GM18499 (cell line): ENCODE measurements around the gene KCNJ6.
"Not testable (repeated sequence)": the region's sequence is repeated elsewhere in the genome, so short reads cannot be mapped to it uniquely, and the experiment has no call there.

Experiments
- ATAC-seq: cut with Tn5 transposase; IDR thresholded peaks from one replicate; pipeline ENCODE4 v1.9.1; 2021; ENCODE audit warnings: moderate number of reproducible peaks; ENCODE audit not compliant: insufficient read depth, unreplicated experiment

Gene KCNJ6

GRCh38 chr21:37587635-37588177 is 328.6 kb downstream of the KCNJ6 start:
- ATAC-seq: no peak

GRCh38 chr21:37587203-37587602 is 329.1 kb downstream of the KCNJ6 start:
- ATAC-seq: no peak

DNA sequence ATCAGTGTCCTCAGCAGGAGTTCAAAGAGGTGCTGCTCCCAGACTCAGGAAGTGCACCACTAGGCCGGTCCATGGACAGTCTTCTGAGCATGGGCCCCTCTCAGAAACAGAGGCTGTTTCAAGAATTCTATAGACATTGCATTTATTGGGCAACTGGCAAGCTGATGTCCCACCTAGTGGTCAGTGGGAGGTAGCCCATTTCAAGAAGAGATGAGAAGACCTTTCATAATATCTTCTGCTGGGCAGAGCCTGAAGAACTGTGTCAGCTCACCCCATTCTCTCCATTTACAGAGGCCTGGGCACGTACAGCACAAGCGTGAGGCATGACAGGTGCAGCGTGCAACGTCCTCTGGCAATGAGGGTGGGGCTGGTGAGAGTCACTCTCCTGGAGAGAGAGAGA is 333.7 kb downstream of the KCNJ6 start:
- no peak for ATAC-seq

DNA sequence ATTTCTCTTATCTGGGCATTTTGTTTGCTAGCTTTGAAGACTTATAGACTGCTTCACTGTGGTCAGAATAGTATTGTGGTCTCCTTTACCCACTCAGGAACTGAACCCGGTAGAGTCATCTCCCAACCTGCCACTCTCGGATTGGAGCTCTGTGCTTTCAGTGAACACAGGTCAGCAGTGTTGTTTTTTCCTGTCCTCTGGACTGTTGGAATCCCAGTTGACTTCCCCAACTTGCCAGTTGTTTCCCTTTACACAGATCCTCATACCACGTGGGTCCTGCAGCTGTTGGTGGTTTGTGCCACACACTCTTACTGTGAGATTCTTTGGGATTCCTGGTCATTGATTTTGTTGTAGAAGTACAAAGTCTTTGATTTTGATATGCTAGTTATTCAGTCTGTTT is 335.6 kb downstream of the KCNJ6 start:
- ATAC-seq: no peak

DNA sequence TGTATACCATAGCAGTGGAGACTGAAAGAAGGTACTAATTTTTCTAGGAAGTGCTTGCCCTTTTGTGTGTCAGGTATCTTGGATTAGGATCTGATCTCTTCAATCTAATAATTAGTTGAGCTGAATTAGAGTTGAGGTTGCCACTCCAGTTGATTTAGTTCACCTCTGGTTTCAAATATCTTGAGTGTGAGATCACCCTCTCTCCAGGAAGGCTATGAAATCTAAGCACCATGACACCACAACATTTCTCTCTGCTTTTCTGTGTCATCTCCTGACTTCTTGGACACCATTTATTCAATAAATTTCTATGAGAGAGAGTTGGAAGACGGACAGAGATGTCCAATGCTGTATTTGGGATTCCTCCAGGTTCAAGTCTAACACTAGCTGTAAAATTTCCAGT is 336.9 kb downstream of the KCNJ6 start:
- no peak for ATAC-seq

- ATAC-seq: no peak
Observed at GRCh38 chr21:37578471-37579126, 337.7 kb downstream of the KCNJ6 start.

- ATAC-seq: not testable (repeated sequence)
Observed at GRCh38 chr21:37576929-37577328, 339.3 kb downstream of the KCNJ6 start.

DNA sequence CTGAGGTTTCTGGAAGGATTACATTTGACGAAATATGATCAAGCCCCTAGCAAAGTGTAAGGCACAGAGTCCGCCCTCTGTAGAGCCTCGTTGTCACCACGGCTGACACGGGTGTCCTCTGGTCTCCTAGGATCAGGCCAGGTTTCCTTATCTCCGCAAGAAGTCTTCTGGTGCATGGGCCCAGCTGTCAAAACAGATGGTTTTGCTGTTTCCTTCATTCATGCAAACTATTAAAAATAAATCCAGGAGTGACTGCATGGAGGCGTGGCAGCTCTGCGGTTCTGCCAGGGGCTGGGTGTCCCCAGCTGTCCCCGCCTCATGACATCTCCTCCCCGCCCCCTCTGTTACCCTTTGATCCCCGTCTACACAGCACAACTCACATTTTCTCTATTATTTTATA is 340.7 kb downstream of the KCNJ6 start:
- no peak for ATAC-seq

GRCh38 chr21:37574751-37575150 is 341.5 kb downstream of the KCNJ6 start:
- no peak for ATAC-seq

- no peak for ATAC-seq
Observed at GRCh38 chr21:37574316-37574715, 341.9 kb downstream of the KCNJ6 start.

DNA sequence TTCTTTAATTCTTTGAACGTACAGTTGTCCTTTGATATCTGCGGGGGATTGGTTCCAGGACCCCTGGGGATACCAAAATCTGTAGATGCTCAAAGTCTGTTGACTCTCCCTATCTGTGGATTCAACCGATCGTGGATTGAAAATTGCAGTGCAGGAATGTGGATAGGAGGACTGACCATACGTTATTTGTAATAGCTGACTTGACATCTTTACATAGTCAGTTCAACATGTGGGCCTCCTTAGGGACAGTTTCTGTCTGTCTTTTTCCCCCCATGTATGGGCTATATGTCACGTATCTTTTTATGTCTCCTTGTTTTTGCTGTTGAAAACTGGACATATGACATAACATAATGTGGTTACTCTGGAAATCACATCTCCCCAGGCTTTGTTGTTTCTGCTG is 344.8 kb downstream of the KCNJ6 start:
- no peak for ATAC-seq

GRCh38 chr21:37568916-37569315 is 347.3 kb downstream of the KCNJ6 start:
- no peak for ATAC-seq

DNA sequence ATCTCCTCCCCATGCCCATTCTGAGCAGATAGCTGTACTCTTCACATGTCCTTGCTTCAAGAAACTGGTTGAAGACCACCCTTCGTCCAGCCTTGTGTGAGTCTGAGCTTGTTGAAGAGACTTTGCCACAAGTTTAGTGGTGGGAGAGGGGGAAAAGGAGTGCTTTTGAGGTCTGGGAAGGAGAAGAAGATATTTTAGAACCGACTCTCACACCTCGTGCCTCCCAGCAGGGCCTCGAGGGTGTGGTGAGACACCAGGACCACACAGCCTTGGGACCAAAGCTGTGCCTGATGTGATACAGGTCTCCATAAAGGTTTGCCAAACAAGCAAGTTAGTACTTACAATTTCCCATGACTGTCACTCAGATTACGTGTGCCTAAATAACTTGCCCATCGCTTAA is 347.8 kb downstream of the KCNJ6 start:
- ATAC-seq: no peak

DNA sequence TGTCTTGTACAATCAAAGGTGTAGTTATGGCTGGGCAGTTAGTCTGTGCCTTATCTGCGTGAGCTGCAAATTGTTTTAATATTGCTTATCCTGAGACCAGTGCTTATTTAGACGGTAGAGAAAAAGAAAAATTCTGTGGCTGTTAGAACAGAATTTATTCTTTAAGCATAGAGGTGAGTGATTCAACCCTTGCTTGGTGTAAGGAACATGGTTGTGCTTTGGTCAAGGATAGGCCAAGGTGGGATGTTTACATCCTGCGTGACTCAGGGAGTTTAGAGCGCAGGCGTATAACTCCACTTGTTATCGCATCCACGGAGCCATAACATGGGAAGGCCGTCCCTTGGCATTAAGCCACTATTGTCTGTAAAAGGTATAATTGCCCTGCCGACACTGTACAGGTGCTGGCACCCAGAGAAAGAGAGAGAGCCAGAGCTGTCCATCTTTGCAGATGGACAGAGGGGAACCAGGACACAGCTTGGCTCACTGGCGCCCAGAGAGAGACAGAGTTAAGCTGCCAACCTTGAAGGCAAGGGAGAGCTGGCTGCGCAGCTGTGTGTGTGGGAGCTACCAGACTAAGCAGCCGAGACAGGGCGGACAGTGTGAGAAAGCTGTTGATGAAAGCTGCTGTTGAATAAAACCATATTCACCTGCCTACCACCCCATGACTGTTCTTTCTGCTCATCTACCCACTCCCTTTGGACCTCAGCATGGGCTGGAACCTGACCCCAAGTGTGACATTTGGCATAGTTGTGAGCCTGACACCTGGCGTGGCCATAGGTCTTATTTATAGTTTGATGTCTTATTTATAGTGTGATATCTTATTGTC is 349.3 kb downstream of the KCNJ6 start:
- no peak for ATAC-seq

GRCh38 chr21:37565530-37566223 is 350.6 kb downstream of the KCNJ6 start:
- no peak for ATAC-seq

DNA sequence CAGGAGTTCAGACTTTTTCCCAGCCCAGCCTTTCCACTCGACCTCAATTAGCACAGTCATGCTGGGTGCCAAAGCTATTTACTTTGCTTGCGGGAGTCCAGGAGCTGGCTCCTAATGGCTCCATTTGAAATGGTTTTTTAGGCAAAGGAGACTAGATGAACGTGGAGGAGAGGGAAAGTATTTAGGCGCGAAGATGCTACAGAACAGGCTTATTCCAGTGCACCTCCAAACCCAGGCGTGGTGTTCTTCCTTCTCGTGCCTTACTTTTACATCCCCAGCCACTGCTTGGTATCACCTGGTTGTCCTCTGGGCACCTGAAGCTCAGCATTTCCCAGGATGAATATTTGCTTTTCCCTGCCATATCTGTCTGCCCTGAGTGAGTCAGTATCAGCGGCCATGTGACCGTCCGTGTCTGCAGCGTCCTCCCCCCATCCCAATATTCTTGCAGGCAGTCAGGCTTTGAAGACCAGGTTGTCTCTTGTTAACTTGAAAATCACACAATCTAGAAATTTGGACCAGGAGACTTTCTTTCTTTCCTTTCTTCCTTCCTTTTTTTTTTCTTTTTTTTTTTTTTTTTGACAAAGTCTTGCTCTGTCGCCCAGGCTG is 351.2 kb downstream of the KCNJ6 start:
- ATAC-seq: no peak

GRCh38 chr21:37564341-37564923 is 351.8 kb downstream of the KCNJ6 start:
- peak; percentile 36 for ATAC-seq

DNA sequence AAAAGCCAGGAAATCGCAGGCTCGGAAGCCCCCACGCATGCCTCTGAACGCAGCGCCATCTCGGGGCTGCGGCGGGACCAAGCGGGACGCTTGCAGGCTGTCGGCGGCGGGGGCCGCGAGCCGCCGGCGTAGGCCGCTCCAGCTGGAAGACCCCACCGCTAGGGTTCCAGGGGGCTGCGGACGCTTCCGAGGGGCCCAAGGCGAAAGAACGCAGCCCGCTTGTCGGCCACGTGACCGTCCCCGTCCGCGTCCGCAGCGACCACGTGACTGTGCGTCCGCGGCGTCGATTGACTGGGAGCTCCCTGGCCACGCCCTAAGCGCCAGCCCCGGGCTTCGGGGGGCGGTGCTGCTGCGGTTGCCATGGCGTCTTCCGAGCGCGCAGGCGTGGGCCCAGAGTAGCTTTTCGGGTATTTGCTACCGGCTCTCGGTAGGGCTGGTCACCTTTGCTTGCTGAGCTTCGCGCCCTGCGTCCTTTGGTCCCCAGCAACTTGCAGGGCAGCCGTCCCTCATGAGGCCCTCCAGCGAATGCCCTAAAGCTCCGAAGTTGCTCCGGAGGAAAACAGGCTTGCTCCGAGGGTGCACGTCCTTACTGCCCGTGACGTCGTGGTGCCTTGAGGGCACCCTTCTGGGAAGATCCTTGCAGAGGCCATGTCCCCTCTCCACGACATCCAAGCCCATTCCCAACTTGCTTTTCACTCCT is 352.5 kb downstream of the KCNJ6 start:
- ATAC-seq: peak; percentile 73

DNA sequence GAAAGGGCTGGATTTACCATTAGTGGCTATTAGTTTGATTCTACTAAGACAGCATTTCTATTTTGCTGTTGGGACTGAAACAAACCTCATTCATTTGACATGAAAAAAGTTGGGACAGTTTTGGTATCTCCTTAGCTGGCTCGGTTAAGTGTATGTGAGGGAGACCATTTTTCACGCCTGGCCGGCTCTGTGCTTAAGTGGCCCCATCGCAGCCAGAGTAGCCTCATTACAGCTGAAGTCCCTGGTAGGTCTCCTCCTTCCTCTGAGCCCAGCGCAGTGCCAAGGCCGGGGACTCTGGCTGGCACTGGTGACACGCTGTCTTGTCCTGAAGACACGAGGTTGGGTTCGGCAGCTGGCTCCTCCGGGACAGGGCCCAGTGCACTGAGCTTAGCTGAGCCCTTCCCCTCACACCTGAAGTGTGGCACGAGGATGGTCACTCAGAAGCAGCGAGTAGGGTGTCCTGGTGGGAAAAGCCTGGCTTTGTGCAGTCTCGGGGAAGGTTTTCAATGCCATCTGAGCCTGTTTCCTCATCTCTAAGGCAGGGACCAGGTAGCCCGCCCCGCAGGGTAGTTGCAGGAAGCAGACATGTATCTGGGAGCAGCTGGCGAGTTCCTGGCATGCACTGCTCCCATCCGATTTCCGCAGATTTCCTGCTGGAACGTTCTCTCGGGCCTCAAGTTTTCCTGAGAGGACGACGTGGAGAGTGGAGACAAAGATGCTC is 353.2 kb downstream of the KCNJ6 start:
- ATAC-seq: no peak
